ENCODE results near the gene DNMT3A. TPM values are rescaled to one million over a fixed set of nuclear protein-coding genes. Genes with fewer than 3 reads are reported as not detected.

Gene DNMT3A
- total and polyA plus RNA-seq, 8 donors = 3.4 to 47.4 (median 15.8) TPM

DNA sequence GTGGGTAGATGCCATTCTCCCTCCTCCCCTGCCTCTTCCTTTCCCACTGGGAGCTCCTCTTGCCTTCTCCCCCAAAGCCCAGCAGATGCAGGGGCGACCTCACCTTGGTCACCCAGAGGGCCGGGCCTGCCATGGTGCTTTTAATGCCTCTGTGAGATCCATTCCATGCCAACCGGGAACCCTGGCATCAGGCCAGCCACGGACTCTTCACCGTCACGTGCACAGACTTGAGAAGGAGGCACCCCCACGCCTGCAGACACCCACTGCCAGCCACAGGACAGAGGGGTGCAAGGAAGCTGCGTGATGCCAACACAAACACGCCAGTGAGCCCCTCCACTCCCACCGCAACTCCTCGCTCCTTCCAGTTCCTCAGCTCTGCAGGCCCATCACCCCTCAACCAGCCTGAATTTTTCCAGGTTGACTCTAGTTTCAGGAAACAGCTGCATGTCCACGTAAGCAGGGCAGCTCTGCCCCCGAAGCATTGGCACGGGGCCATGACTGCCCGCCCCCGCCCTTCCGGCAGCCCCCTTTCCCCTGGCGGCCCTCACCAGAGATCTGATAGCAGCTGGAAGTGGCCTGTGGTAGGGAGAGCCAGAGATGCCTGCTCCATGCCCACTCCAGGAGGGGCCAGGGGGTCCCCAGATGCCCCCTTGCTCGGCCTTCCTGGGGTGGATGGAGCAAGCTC, 50.8 kb downstream of the DNMT3A start:
- Histone ChIP-seq H3K9me3 (no peaks in the 10 kb centered on the region), H3K4me3 (no peak overlapping the region), H3K27me3 (no peaks in the 10 kb centered on the region), H3K4me1 (peaks cover 27 to 57% (median 38%) of the 10 kb centered on the region in 4 donors), H3K36me3 (peaks cover 0 to 5% (median 0%) of the 10 kb centered on the region in 4 donors), H3K27ac (peak overlapping the region in 3 of 5 donors; percentile 20 to 34 (median 26))
- no peak for TF ChIP-seq EP300 (IDR thresholded peaks at IDR 0.05)
- TF ChIP-seq, protein P1, sequence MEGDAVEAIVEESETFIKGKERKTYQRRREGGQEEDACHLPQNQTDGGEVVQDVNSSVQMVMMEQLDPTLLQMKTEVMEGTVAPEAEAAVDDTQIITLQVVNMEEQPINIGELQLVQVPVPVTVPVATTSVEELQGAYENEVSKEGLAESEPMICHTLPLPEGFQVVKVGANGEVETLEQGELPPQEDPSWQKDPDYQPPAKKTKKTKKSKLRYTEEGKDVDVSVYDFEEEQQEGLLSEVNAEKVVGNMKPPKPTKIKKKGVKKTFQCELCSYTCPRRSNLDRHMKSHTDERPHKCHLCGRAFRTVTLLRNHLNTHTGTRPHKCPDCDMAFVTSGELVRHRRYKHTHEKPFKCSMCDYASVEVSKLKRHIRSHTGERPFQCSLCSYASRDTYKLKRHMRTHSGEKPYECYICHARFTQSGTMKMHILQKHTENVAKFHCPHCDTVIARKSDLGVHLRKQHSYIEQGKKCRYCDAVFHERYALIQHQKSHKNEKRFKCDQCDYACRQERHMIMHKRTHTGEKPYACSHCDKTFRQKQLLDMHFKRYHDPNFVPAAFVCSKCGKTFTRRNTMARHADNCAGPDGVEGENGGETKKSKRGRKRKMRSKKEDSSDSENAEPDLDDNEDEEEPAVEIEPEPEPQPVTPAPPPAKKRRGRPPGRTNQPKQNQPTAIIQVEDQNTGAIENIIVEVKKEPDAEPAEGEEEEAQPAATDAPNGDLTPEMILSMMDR (IDR thresholded peaks at IDR 0.05) = no peak
- no peak for TF ChIP-seq POLR2AphosphoS5 (IDR thresholded peaks at IDR 0.05)
- TF ChIP-seq POLR2A (IDR thresholded peaks at IDR 0.05) = no peak
- 32 to 74% (median 64%) methylated on average over 9 to 19 of the region's 19 CpGs for WGBS, 5 donors
- peak in 1 of 2 donors; percentile 78 for DNase-seq
- intact Hi-C loops (cut with DNase I; ENCODE audit: low total_unique reads) = no loop called here

DNA sequence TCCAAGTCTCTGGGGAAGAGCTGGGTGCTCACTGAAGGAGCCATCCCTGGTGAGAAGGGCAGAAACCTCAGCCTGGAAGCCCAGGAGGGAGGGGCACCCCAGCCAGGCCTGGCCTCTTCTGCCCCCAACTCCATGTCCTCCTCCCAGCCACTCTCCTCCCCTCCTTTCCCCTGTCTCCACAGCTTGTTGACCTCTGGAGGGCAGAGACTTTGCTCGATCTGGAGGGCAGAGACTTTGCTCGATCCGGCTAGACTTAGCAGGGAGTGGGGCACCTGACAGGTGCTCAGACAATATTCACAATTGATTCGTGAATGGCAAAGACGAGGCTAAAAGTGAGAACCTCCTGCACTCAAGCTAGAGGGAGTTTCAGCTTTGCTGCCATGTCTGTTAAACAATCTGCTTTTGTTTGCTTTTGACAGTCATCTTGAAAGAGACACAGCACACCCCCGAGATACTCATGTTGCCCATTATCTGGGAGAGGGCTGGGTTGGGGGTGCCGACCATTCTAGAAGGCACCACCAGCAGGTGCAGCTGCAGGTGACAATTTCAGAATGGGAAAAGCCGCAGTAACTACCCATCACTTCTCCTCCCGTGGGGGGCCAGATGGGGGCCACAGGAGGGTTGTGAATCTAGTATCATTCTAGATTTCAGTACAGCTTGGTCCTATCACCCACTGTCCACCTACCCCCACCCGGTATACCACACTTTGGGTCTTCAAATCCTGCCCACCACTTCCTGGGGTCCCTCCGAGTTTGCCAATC, 54.8 kb downstream of the DNMT3A start:
- H3K9me3 ChIP-seq = no peaks in the 10 kb centered on the region
- peak overlapping the region in 4 of 5 donors; percentile 29 to 49 (median 42) for H3K27ac ChIP-seq
- no peak overlapping the region for H3K4me3 ChIP-seq
- intact Hi-C loops (cut with DNase I; ENCODE audit: low total_unique reads) = no loop called here
- no peaks in the 10 kb centered on the region for H3K27me3 ChIP-seq
- peak in 1 of 2 donors; percentile 6 for DNase-seq
- peaks cover 6 to 31% (median 26%) of the 10 kb centered on the region in 4 donors for H3K4me1 ChIP-seq
- peaks cover 0 to 31% (median 19%) of the 10 kb centered on the region in 4 donors for H3K36me3 ChIP-seq
- TF ChIP-seq POLR2A (IDR thresholded peaks at IDR 0.05) (no peak), POLR2AphosphoS5 (IDR thresholded peaks at IDR 0.05) (no peak), EP300 (IDR thresholded peaks at IDR 0.05) (no peak)
- TF ChIP-seq, protein P1 (IDR thresholded peaks at IDR 0.05) = no peak
- WGBS, 5 donors = 77 to 82% (median 78%) methylated on average over 11 of the region's 11 CpGs

DNA sequence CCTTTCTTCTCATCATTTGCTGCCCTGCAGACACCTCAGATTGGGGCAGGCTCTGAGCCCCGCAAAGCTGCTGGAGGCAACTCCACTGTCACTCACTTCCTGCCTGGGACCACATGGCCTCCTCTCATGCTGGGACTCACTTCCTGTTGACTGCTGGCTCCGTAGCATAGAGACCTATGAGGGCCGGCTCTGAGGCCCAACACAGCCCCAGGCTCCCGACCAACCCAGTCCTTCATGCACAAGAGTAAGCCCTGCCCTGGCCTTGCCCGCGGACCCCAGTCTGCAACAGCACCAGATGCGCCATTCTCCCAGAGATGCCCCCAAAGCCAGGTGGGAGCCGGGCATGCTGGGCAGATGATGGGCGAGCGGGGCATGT, 55.7 kb downstream of the DNMT3A start:
- H3K36me3 ChIP-seq = peaks cover 0 to 40% (median 27%) of the 10 kb centered on the region in 4 donors

More for the DNA sequence above, 55.7 kb downstream of the DNMT3A start:
- Histone ChIP-seq H3K27me3 (no peaks in the 10 kb centered on the region), H3K27ac (peak overlapping the region in 4 of 5 donors; percentile 29 to 49 (median 42)), H3K9me3 (no peaks in the 10 kb centered on the region), H3K4me1 (peaks cover 3 to 32% (median 25%) of the 10 kb centered on the region in 4 donors), H3K4me3 (no peak overlapping the region)
- intact Hi-C loops (cut with DNase I; ENCODE audit: low total_unique reads) = no loop called here
- TF ChIP-seq POLR2AphosphoS5 (IDR thresholded peaks at IDR 0.05) (no peak), EP300 (IDR thresholded peaks at IDR 0.05) (no peak), POLR2A (IDR thresholded peaks at IDR 0.05) (no peak)
- TF ChIP-seq, protein P1 (IDR thresholded peaks at IDR 0.05) = no peak
- WGBS, 5 donors = 65 to 79% (median 74%) methylated on average over 8 to 10 of the region's 10 CpGs
- DNase-seq = peak in 1 of 2 donors; percentile 74

Data from stomach (tissue), 9 donors.